Liver (tissue), 9 donors: ENCODE data around the gene COL4A1. TPM values are rescaled to one million over a fixed set of nuclear protein-coding genes. Genes with fewer than 3 reads are reported as not detected.

Experiments used
- DNase-seq: peaks from one replicate; pipeline ENCODE4 v3.0.0-alpha.2; 2017; ENCODE audit warnings: low spot score
- H3K27ac ChIP-seq, 2 donors: one replicate each; pipeline ENCODE4 v1.7.0; 2013; ENCODE audit warnings: inconsistent platforms in 2 of 2, low read length in 2 of 2, control low read depth in 1 of 2, low read depth in 1 of 2, mild to moderate bottlenecking in 1 of 2
- H3K27me3 ChIP-seq, 4 donors: one replicate each; pipeline versions ENCODE4 v1.6.1 to v1.7.0; 2013; ENCODE audit warnings: low read length in 3 of 4, inconsistent platforms in 1 of 4, mild to moderate bottlenecking in 1 of 4, moderate library complexity in 1 of 4; ENCODE audit not compliant: control insufficient read depth in 4 of 4, insufficient read depth in 4 of 4
- H3K36me3 ChIP-seq, 4 donors: one replicate each; pipeline versions ENCODE4 v1.6.1 to v1.7.0; 2013; ENCODE audit warnings: low read length in 3 of 4, mild to moderate bottlenecking in 3 of 4, low read depth in 1 of 4, moderate library complexity in 1 of 4; ENCODE audit not compliant: control insufficient read depth in 4 of 4, insufficient read depth in 3 of 4
- H3K4me1 ChIP-seq, 4 donors: one replicate each; pipeline versions ENCODE4 v1.6.1 to v1.7.0; 2013; ENCODE audit warnings: low read length in 3 of 4, mild to moderate bottlenecking in 3 of 4, moderate library complexity in 1 of 4; ENCODE audit not compliant: control insufficient read depth in 4 of 4, insufficient read depth in 4 of 4
- H3K4me3 ChIP-seq, 3 donors: one replicate each; pipeline versions ENCODE4 v1.6.1 to v1.7.0; 2013; ENCODE audit warnings: low read length in 3 of 3, control low read depth in 1 of 3, low read depth in 1 of 3, mild to moderate bottlenecking in 1 of 3
- H3K9ac ChIP-seq, 2 donors: one replicate each; pipeline ENCODE4 v1.7.0; 2013; ENCODE audit warnings: low read length in 2 of 2, mild to moderate bottlenecking in 2 of 2, moderate library complexity in 2 of 2, control low read depth in 1 of 2, low read depth in 1 of 2
- H3K9me3 ChIP-seq, 4 donors: one replicate each; pipeline versions ENCODE4 v1.6.1 to v1.7.0; 2013; ENCODE audit warnings: low read length in 3 of 4; ENCODE audit not compliant: control insufficient read depth in 4 of 4
- EGR1 ChIP-seq, 2 donors: IDR thresholded peaks; 2 replicates each; pipeline ENCODE4 v1.6.1; 2016 to 2018; ENCODE audit warnings: antibody characterized with exemption in 2 of 2, low read depth in 2 of 2
- FOXA2 ChIP-seq: IDR thresholded peaks from 2 replicates; pipeline ENCODE4 v1.6.1; 2016; ENCODE audit warnings: antibody characterized with exemption
- GABPA ChIP-seq, 2 donors: IDR thresholded peaks in 1 of 2; conservative IDR thresholded peaks in 1 of 2; 2 replicates each; pipeline ENCODE4 v1.6.1; 2016; ENCODE audit warnings: antibody characterized with exemption in 2 of 2, mild to moderate bottlenecking in 1 of 2, moderate library complexity in 1 of 2
- HNF4A ChIP-seq, 2 donors: conservative IDR thresholded peaks; 2 replicates each; pipeline ENCODE4 v1.6.1; 2016; ENCODE audit warnings: antibody characterized with exemption in 2 of 2, mild to moderate bottlenecking in 2 of 2
- HNF4G ChIP-seq: IDR thresholded peaks from 2 replicates; pipeline ENCODE4 v1.6.1; 2016; ENCODE audit warnings: antibody characterized with exemption
- MAX ChIP-seq: IDR thresholded peaks from 2 replicates; pipeline ENCODE4 v1.6.1; 2016; ENCODE audit warnings: antibody characterized with exemption
- NR2F2 ChIP-seq: IDR thresholded peaks from 2 replicates; pipeline ENCODE4 v1.6.1; 2016; ENCODE audit warnings: antibody characterized with exemption
- REST ChIP-seq: IDR thresholded peaks from 2 replicates; pipeline ENCODE4 v1.6.1; 2016; ENCODE audit warnings: antibody characterized with exemption, mild to moderate bottlenecking
- RXRA ChIP-seq, 2 donors: IDR thresholded peaks; 2 replicates each; pipeline ENCODE4 v1.6.1; 2017 to 2018; ENCODE audit warnings: antibody characterized with exemption in 2 of 2, mild to moderate bottlenecking in 1 of 2
- TAF1 ChIP-seq: conservative IDR thresholded peaks from 2 replicates; pipeline ENCODE4 v1.6.1; 2016; ENCODE audit warnings: antibody characterized with exemption, mild to moderate bottlenecking
- YY1 ChIP-seq: IDR thresholded peaks from 2 replicates; pipeline ENCODE4 v1.6.1; 2016; ENCODE audit warnings: antibody characterized with exemption, mild to moderate bottlenecking
- WGBS: extraction: QIAGEN DNeasy Blood & Tissue Kit; methylation state at CpG from one replicate; pipeline ENCODE4 v1.1.7; 2013; 5-methylcytosine and 5-hydroxymethylcytosine counted together
- polyA plus RNA-seq, 2 donors: library from polyadenylated mRNA; stranded (reverse) in 1 of 2; unstranded in 1 of 2; fragments of 200-250 nt in 1 of 2; fragments of >200 nt in 1 of 2; fragmentation: Nextera tagmentation in 1 of 2; extraction: Ambion mirVana in 1 of 2; gene quantifications; one replicate each; pipeline versions ENCODE4 v1.2.1 to v1.2.3, GENCODE V29; 2013 to 2015
- total RNA-seq, 2 donors: library from RNA; depleted of rRNA; stranded (reverse); fragments of >200 nt; gene quantifications; one replicate each; pipeline ENCODE4 v1.2.3, GENCODE V29; 2014
- TF ChIP-seq, protein P1 (sequence below): IDR thresholded peaks from 2 replicates; pipeline ENCODE4 v1.6.1; 2016; ENCODE audit warnings: antibody characterized with exemption
- TF ChIP-seq, protein P2 (sequence below): fragments of 150-350 bp; IDR thresholded peaks from 2 replicates; pipeline ENCODE4 v1.5.1; 2017; ENCODE audit warnings: improper control_type of control experiment, low read depth, low read length; ENCODE audit not compliant: missing input control
- TF ChIP-seq, protein P3 (sequence below): IDR thresholded peaks from 2 replicates; pipeline ENCODE4 v1.6.1; 2016; ENCODE audit warnings: antibody characterized with exemption
- donor health status: healthy.
- donor health status: healthy.
- donor health status: healthy.
- donor health status: healthy.
- donor health status: healthy.

The COL4A1 gene
- total and polyA plus RNA-seq, 4 donors, result 5.0 to 68.5 (median 37.9) TPM

- WGBS, result 80% methylated on average over 11 of the region's 11 CpGs
- no peak for DNase-seq
- TF ChIP-seq HNF4A (conservative IDR thresholded peaks at IDR 0.05), result no peak
- no peak for TF ChIP-seq REST
- no peak for TF ChIP-seq RXRA (IDR thresholded peaks at IDR 0.05)
- TF ChIP-seq, protein P1, sequence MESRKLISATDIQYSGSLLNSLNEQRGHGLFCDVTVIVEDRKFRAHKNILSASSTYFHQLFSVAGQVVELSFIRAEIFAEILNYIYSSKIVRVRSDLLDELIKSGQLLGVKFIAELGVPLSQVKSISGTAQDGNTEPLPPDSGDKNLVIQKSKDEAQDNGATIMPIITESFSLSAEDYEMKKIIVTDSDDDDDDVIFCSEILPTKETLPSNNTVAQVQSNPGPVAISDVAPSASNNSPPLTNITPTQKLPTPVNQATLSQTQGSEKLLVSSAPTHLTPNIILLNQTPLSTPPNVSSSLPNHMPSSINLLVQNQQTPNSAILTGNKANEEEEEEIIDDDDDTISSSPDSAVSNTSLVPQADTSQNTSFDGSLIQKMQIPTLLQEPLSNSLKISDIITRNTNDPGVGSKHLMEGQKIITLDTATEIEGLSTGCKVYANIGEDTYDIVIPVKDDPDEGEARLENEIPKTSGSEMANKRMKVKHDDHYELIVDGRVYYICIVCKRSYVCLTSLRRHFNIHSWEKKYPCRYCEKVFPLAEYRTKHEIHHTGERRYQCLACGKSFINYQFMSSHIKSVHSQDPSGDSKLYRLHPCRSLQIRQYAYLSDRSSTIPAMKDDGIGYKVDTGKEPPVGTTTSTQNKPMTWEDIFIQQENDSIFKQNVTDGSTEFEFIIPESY, result no peak
- no peak for TF ChIP-seq NR2F2
- TF ChIP-seq EGR1 (IDR thresholded peaks at IDR 0.05; ENCODE audit: low read depth in 2 of 2), result no peak
- TF ChIP-seq TAF1, result no peak
- TF ChIP-seq, protein P2, sequence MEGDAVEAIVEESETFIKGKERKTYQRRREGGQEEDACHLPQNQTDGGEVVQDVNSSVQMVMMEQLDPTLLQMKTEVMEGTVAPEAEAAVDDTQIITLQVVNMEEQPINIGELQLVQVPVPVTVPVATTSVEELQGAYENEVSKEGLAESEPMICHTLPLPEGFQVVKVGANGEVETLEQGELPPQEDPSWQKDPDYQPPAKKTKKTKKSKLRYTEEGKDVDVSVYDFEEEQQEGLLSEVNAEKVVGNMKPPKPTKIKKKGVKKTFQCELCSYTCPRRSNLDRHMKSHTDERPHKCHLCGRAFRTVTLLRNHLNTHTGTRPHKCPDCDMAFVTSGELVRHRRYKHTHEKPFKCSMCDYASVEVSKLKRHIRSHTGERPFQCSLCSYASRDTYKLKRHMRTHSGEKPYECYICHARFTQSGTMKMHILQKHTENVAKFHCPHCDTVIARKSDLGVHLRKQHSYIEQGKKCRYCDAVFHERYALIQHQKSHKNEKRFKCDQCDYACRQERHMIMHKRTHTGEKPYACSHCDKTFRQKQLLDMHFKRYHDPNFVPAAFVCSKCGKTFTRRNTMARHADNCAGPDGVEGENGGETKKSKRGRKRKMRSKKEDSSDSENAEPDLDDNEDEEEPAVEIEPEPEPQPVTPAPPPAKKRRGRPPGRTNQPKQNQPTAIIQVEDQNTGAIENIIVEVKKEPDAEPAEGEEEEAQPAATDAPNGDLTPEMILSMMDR, result no peak
- no peak for TF ChIP-seq GABPA (IDR thresholded peaks at IDR 0.05 in 1 of 2, conservative IDR thresholded peaks at IDR 0.05 in 1 of 2)
- TF ChIP-seq MAX, result no peak
- TF ChIP-seq, protein P3, sequence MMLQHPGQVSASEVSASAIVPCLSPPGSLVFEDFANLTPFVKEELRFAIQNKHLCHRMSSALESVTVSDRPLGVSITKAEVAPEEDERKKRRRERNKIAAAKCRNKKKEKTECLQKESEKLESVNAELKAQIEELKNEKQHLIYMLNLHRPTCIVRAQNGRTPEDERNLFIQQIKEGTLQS, result no peak
- no peak for TF ChIP-seq YY1
- TF ChIP-seq HNF4G, result no peak
- TF ChIP-seq FOXA2, result no peak
- Histone ChIP-seq H3K36me3 (no peaks in the 10 kb centered on the region), H3K4me3 (no peak overlapping the region), H3K27me3 (peaks cover 0 to 3% (median 0%) of the 10 kb centered on the region in 4 donors), H3K9me3 (no peaks in the 10 kb centered on the region), H3K27ac (no peak overlapping the region), H3K4me1 (peaks cover 0 to 3% (median 0%) of the 10 kb centered on the region in 4 donors), H3K9ac (no peak overlapping the region)
Measured at GRCh38 chr13:110284779-110285484, 22.0 kb downstream of the COL4A1 start.
